ENCODE results near the gene KASH5. TPM values are rescaled to one million over a fixed set of nuclear protein-coding genes. Genes with fewer than 3 reads are reported as not detected.
"Not testable (repeated sequence)": the region's sequence is repeated elsewhere in the genome, so short reads cannot be mapped to it uniquely, and the experiment has no call there.

The KASH5 gene
- total and polyA plus RNA-seq, 11 donors = not detected

GRCh38 chr19:49366110-49366509 is 21.9 kb upstream of the KASH5 start:
- DNase-seq = no peak
- intact Hi-C loops (cut with DNase I) = no loop called here
- TF ChIP-seq, protein P1, sequence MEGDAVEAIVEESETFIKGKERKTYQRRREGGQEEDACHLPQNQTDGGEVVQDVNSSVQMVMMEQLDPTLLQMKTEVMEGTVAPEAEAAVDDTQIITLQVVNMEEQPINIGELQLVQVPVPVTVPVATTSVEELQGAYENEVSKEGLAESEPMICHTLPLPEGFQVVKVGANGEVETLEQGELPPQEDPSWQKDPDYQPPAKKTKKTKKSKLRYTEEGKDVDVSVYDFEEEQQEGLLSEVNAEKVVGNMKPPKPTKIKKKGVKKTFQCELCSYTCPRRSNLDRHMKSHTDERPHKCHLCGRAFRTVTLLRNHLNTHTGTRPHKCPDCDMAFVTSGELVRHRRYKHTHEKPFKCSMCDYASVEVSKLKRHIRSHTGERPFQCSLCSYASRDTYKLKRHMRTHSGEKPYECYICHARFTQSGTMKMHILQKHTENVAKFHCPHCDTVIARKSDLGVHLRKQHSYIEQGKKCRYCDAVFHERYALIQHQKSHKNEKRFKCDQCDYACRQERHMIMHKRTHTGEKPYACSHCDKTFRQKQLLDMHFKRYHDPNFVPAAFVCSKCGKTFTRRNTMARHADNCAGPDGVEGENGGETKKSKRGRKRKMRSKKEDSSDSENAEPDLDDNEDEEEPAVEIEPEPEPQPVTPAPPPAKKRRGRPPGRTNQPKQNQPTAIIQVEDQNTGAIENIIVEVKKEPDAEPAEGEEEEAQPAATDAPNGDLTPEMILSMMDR (IDR thresholded peaks at IDR 0.05) = no peak
- no peak for TF ChIP-seq POLR2A (IDR thresholded peaks at IDR 0.05)
- Histone ChIP-seq H3K9me3 (peaks cover 0 to 23% (median 11%) of the 10 kb centered on the region in 12 donors), H3K27me3 (peaks cover 0 to 12% (median 0%) of the 10 kb centered on the region in 9 donors), H3K36me3 (no peaks in the 10 kb centered on the region), H3K4me1 (peaks cover 0 to 22% (median 7%) of the 10 kb centered on the region in 12 donors), H3K27ac (no peak overlapping the region), H3K4me3 (no peak overlapping the region)
- no peak for ATAC-seq

DNA sequence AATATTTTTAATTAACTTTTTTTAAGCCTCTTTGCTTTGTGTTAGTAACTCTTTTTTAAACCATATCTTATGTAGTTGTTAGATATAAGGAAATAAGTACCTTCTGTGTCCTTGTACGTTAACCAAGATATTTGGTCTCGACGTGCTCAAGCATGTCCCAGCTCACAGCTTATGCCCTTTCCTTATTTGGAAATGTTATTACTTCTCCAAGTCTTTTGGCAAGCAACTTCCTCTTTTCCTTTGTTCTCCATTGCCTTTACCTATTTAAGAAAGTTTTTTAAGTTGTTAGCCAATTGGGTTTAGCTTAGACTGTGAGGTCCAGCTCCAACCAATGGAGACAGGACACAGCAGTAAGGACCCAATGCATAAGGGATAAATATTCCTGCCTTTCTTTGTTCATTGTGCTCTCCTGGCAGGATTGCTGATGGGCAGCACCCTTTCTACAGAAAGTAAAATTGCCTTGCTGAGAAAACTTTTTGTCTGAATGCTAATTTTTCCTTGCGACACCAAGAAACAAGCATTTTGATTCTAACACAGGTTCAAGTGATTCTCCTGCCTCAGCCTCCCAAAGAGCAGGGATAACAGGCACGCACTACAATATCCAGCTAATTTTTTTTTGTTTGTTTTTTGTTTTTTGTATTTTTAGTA is 19.2 kb upstream of the KASH5 start:
- no peak overlapping the region for H3K27ac ChIP-seq
- peaks cover 0 to 23% (median 11%) of the 10 kb centered on the region in 12 donors for H3K9me3 ChIP-seq
- DNase-seq (no peak), ATAC-seq (no peak)
- H3K4me3 ChIP-seq = no peak overlapping the region
- TF ChIP-seq POLR2A (IDR thresholded peaks at IDR 0.05) = no peak
- TF ChIP-seq, protein P1 (IDR thresholded peaks at IDR 0.05) = no peak
- WGBS, 4 donors = 80 to 94% (median 89%) methylated on average over 5 of the region's 5 CpGs
- intact Hi-C loops (cut with DNase I) = no loop called here
- peaks cover 0 to 5% (median 2%) of the 10 kb centered on the region in 12 donors for H3K4me1 ChIP-seq
- no peaks in the 10 kb centered on the region for H3K27me3 ChIP-seq
- H3K36me3 ChIP-seq = no peaks in the 10 kb centered on the region

GRCh38 chr19:49371184-49371583 is 16.9 kb upstream of the KASH5 start:
- ATAC-seq = no peak
- H3K36me3 ChIP-seq = no peaks in the 10 kb centered on the region

GRCh38 chr19:49373174-49373573 is 14.9 kb upstream of the KASH5 start:
- H3K36me3 ChIP-seq; H3K27ac ChIP-seq; intact Hi-C loops (cut with DNase I); H3K27me3 ChIP-seq; ATAC-seq; H3K4me3 ChIP-seq; DNase-seq; H3K4me1 ChIP-seq: not testable (repeated sequence)
- 70 to 85% (median 84%) methylated on average over 3 of the region's 3 CpGs for whole genome bisulfite sequencing, 4 donors
- peaks cover 0 to 19% (median 11%) of the 10 kb centered on the region in 12 donors for H3K9me3 ChIP-seq

More at GRCh38 chr19:49371184-49371583, 16.9 kb upstream of the KASH5 start:
- DNase-seq = no peak
- WGBS, 4 donors = 53 to 94% (median 83%) methylated on average over 3 of the region's 3 CpGs
- TF ChIP-seq, protein P1 (IDR thresholded peaks at IDR 0.05) = no peak
- no peak for TF ChIP-seq POLR2A (IDR thresholded peaks at IDR 0.05)
- no peaks in the 10 kb centered on the region for H3K27me3 ChIP-seq
- H3K27ac ChIP-seq = no peak overlapping the region
- H3K9me3 ChIP-seq = peaks cover 0 to 23% (median 11%) of the 10 kb centered on the region in 12 donors
- intact Hi-C loops (cut with DNase I) = no loop called here
- H3K4me1 ChIP-seq = no peaks in the 10 kb centered on the region
- H3K4me3 ChIP-seq = no peak overlapping the region
